GM10266 (cell line): ENCODE results near the gene RHOD.

Source experiments
- DNase-seq: peaks from one replicate; pipeline ENCODE4 v3.0.0; 2012; ENCODE audit errors: extremely low spot score
- CTCF ChIP-seq: IDR thresholded peaks from 2 replicates; pipeline ENCODE4 v1.5.1; 2012; ENCODE audit warnings: mild to moderate bottlenecking, low read depth; ENCODE audit not compliant: control insufficient read depth, insufficient read depth; ENCODE audit errors: missing control alignments

Gene RHOD

GRCh38 chr11:67119585-67120391 is 63.1 kb downstream of the RHOD start:
- DNase-seq: peak; percentile 51
- peak; percentile 2 for TF ChIP-seq CTCF

DNA sequence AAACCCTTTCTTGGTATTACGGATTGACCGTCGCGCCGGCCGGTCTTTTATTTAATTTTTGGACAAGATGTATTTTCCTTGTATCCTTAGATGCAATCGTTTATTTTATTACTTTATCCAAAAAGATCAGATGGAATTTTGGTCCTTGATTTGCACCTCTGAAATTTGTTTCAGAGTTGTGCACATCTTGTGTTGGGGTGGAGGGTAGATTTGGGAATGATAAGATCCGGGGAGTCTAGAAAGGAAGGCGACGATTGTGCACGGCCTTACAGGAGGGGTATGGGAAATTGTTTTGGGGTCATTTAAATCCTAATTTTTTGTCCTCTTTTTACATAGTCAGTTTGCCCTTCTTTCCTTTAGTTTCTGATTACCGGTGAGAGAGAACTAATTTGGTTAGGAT is 63.8 kb downstream of the RHOD start:
- DNase-seq: no peak
- TF ChIP-seq CTCF: no peak

DNA sequence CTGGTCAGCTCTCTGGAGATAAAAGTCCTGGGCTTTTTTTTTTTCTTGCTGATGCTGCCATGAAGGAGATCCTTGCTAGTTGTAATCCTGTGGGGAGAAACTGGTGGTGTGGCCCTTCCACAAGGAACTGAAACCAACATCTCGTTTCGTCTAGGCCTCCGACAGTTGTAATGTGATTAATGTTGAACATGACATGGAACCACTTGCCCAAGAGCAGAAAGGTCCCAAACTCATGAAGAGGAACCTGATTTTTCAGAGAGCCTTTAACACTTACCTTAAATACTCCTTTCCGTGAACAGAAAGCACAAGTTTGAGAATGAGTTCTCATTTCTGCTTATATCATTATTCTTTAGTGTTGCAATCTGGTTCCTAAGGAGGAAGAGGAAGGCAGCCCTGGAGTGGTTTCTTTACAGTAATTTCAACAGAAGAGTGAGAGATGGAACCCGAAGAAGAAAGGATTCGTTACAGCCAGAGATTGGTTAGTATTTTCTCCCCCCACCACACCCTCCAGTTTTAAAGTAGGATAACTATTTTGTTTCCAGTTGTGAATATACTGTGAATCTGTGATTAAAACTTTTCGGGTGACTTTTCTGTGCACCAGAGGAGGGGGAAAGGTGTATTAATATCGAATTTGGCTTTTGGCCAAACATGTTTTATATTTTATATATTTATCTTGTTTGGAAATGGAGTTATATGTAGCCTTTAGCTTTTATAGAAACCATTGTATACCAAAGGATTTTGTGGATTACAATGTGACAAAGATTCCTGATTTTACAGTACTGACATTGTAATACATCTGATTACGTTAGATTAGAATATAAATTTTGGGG is 64.4 kb downstream of the RHOD start:
- DNase-seq: peak; percentile 63
- no peak for TF ChIP-seq CTCF
